OCI-LY1 (cell line): Measurements from ENCODE around the gene CYTH4.

Experiments
- EZH2 ChIP-seq: fragments of 200-600 bp; sonication (generic), shearing (Covaris generic); IDR thresholded peaks from 2 replicates; pipeline ENCODE4 v1.8.0; 2017; ENCODE audit warnings: borderline replicate concordance, mixed run types, mild to moderate bottlenecking, antibody characterized with exemption, low read length, moderate library complexity, mixed read lengths
- TF ChIP-seq, protein P1 (sequence below): fragments of 200-600 bp; sonication (generic), shearing (Covaris generic); IDR thresholded peaks from 2 replicates; pipeline ENCODE4 v1.5.1; 2017; ENCODE audit warnings: mild to moderate bottlenecking, antibody characterized with exemption, low read length, moderate library complexity, mixed read lengths

DNA sequence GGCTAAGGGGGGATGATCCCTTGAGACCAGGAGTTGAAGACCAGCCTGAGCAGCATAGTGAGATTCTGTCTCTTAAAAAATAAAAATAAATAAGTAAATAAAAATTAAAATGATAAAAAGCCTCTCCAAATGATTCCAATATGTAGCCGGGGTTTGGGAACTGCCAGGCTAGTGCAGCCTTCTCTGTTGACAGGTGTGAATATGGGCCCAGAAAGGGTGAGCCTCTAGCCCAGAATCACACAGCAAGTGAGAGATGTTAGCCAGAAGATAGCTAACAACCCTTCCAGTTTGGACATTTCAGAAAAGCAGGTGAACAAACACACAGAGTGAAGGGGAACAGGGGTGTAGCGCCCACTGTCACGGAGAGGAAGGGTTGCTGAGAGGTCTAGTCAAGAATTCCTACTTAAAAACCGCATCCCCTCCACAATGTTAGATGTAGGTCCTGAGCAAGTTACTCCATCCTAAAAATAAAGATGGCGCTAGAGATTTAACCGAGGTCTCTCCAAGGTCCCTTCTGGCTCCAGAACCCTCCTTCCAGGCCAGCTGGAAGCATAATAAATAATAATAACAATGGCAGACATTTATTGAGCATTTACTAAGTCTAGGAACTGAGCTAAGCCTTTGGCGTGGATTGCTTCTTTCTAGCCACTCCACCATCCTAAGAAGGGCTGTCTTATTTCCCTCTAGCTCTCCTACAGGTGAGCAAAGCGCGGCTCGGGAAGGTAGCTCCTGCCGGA, 51.6 kb downstream of the CYTH4 start:
- TF ChIP-seq, protein P1, sequence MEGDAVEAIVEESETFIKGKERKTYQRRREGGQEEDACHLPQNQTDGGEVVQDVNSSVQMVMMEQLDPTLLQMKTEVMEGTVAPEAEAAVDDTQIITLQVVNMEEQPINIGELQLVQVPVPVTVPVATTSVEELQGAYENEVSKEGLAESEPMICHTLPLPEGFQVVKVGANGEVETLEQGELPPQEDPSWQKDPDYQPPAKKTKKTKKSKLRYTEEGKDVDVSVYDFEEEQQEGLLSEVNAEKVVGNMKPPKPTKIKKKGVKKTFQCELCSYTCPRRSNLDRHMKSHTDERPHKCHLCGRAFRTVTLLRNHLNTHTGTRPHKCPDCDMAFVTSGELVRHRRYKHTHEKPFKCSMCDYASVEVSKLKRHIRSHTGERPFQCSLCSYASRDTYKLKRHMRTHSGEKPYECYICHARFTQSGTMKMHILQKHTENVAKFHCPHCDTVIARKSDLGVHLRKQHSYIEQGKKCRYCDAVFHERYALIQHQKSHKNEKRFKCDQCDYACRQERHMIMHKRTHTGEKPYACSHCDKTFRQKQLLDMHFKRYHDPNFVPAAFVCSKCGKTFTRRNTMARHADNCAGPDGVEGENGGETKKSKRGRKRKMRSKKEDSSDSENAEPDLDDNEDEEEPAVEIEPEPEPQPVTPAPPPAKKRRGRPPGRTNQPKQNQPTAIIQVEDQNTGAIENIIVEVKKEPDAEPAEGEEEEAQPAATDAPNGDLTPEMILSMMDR = no peak
- TF ChIP-seq EZH2 = no peak
